ENCODE measurements around the gene UTS2B. TPM values are rescaled to one million over a fixed set of nuclear protein-coding genes. Genes with fewer than 3 reads are reported as not detected.

The UTS2B gene
- total and polyA plus RNA-seq, 8 donors: 0.09 to 0.35 (median 0.26) TPM; not detected in 3

GRCh38 chr3:191376516-191377141 lies 46.3 kb upstream of the UTS2B start:
- intact Hi-C loops (cut with DNase I): no loop called here
- Histone ChIP-seq H3K27me3 (no peaks in the 10 kb centered on the region), H3K4me3 (no peak overlapping the region), H3K9me3 (no peaks in the 10 kb centered on the region), H3K4me1 (peaks cover 0 to 4% (median 0%) of the 10 kb centered on the region in 3 donors), H3K36me3 (peaks cover 0 to 5% (median 5%) of the 10 kb centered on the region in 3 donors), H3K27ac (no peak overlapping the region)
- DNase-seq (no peak), ATAC-seq (peak in 2 of 4 donors; percentile 42 to 53), FAIRE-seq (no peak)
- no peak for TF ChIP-seq CTCF (IDR thresholded peaks at IDR 0.05)
- WGBS, 2 donors: 80 to 81% methylated on average over 7 of the region's 7 CpGs

- Histone ChIP-seq H3K4me3 (no peak overlapping the region), H3K27ac (no peak overlapping the region), H3K9me3 (no peaks in the 10 kb centered on the region), H3K4me1 (peaks cover 0 to 4% (median 0%) of the 10 kb centered on the region in 3 donors), H3K36me3 (peaks cover 0 to 8% (median 6%) of the 10 kb centered on the region in 3 donors), H3K27me3 (no peaks in the 10 kb centered on the region)
- ATAC-seq (no peak), FAIRE-seq (no peak), DNase-seq (no peak)
- 83 to 95% methylated on average over 4 of the region's 4 CpGs for WGBS, 2 donors
- TF ChIP-seq CTCF (IDR thresholded peaks at IDR 0.05): no peak
- intact Hi-C loops (cut with DNase I): no loop called here
These were observed 43.0 kb upstream of the UTS2B start for GRCh38 chr3:191373327-191373726.

- FAIRE-seq: no peak
- TF ChIP-seq CTCF (IDR thresholded peaks at IDR 0.05): no peak
These were observed 41.8 kb upstream of the UTS2B start for GRCh38 chr3:191372122-191372521.

GRCh38 chr3:191369616-191370010 lies 39.3 kb upstream of the UTS2B start:
- no peak for TF ChIP-seq CTCF (IDR thresholded peaks at IDR 0.05)
- H3K36me3 ChIP-seq: peaks cover 0 to 22% (median 5%) of the 10 kb centered on the region in 3 donors
- WGBS, 2 donors: 91 to 97% methylated on average over 2 of the region's 2 CpGs

More at GRCh38 chr3:191372122-191372521, 41.8 kb upstream of the UTS2B start:
- Histone ChIP-seq H3K36me3 (peaks cover 0 to 10% (median 7%) of the 10 kb centered on the region in 3 donors), H3K27ac (no peak overlapping the region), H3K4me3 (no peak overlapping the region), H3K4me1 (no peaks in the 10 kb centered on the region), H3K27me3 (no peaks in the 10 kb centered on the region), H3K9me3 (no peaks in the 10 kb centered on the region)
- ATAC-seq (no peak), DNase-seq (no peak)
- 91 to 92% methylated on average over 2 of the region's 2 CpGs for WGBS, 2 donors
- intact Hi-C loops (cut with DNase I): no loop called here

More at GRCh38 chr3:191369616-191370010, 39.3 kb upstream of the UTS2B start:
- no peak for FAIRE-seq
- Histone ChIP-seq H3K27me3 (no peaks in the 10 kb centered on the region), H3K4me1 (no peaks in the 10 kb centered on the region), H3K9me3 (no peaks in the 10 kb centered on the region), H3K4me3 (no peak overlapping the region), H3K27ac (no peak overlapping the region)
- intact Hi-C loops (cut with DNase I): no loop called here
- peak in 1 of 4 donors; percentile 28 for ATAC-seq
- no peak for DNase-seq
